PC-9 (cell line): ENCODE data around the gene TRA2B.

Experiments
- CTCF ChIP-seq: fragments of 200-600 bp; sonication (generic); conservative IDR thresholded peaks from 2 replicates; pipeline ENCODE4 v1.6.1; 2017; ENCODE audit warnings: mixed run types, antibody characterized with exemption, mild to moderate bottlenecking, moderate library complexity
- EZH2 ChIP-seq: fragments of 200-600 bp; sonication (generic); IDR thresholded peaks from 2 replicates; pipeline ENCODE4 v1.8.0; 2017; ENCODE audit warnings: antibody characterized with exemption, low read depth

GRCh38 chr3:185968168-185968567 lies 30.4 kb upstream of the TRA2B start:
- no peak for TF ChIP-seq EZH2
- no peak for TF ChIP-seq CTCF
